Endothelial cell (in vitro differentiated cells): ENCODE results near the gene FLRT2. TPM values are rescaled to one million over a fixed set of nuclear protein-coding genes. Genes with fewer than 3 reads are reported as not detected.

Source experiments
- DNase-seq: peaks from one replicate; pipeline ENCODE4 v3.0.0; 2021; ENCODE audit warnings: low spot score
- H3K27ac Mint-ChIP-seq: one replicate; pipeline ENCODE4 v1.8.0; 2021; ENCODE audit warnings: mixed read lengths, inconsistent platforms; ENCODE audit not compliant: unreplicated experiment
- H3K27me3 Mint-ChIP-seq: one replicate; pipeline ENCODE4 v1.8.0; 2021; ENCODE audit warnings: mild to moderate bottlenecking, moderate library complexity, mixed read lengths, inconsistent platforms; ENCODE audit not compliant: unreplicated experiment
- H3K36me3 Mint-ChIP-seq: one replicate; pipeline ENCODE4 v1.8.0; 2021; ENCODE audit warnings: mild to moderate bottlenecking, low read depth, mixed read lengths, inconsistent platforms; ENCODE audit not compliant: unreplicated experiment
- H3K4me1 Mint-ChIP-seq: one replicate; pipeline ENCODE4 v1.8.0; 2021; ENCODE audit warnings: mild to moderate bottlenecking, mixed read lengths, inconsistent platforms; ENCODE audit not compliant: unreplicated experiment
- H3K4me3 Mint-ChIP-seq: one replicate; pipeline ENCODE4 v1.8.0; 2021; ENCODE audit warnings: mild to moderate bottlenecking, mixed read lengths, inconsistent platforms; ENCODE audit not compliant: unreplicated experiment
- H3K9me3 Mint-ChIP-seq: one replicate; pipeline ENCODE4 v1.8.0; 2021; ENCODE audit warnings: mixed read lengths, inconsistent platforms; ENCODE audit not compliant: unreplicated experiment
- total RNA-seq: library from RNA; stranded (reverse); fragmentation: NEBNext Ultra II Directional; extraction: Animal tissue kit (Norgen Biotek cat#: 25700); gene quantifications from one replicate; pipeline ENCODE4 v1.2.1, GENCODE V29; 2021; ENCODE audit not compliant: unreplicated experiment
- TF ChIP-seq, protein P1 (sequence below): fragments of 200-600 bp; sonication (generic); IDR thresholded peaks from one replicate; pipeline ENCODE4 v1.5.0; 2021; ENCODE audit warnings: antibody characterized with exemption; ENCODE audit not compliant: unreplicated experiment

Gene FLRT2
- total RNA-seq, 1 donor from 2014 or later = 7.8 TPM

DNA sequence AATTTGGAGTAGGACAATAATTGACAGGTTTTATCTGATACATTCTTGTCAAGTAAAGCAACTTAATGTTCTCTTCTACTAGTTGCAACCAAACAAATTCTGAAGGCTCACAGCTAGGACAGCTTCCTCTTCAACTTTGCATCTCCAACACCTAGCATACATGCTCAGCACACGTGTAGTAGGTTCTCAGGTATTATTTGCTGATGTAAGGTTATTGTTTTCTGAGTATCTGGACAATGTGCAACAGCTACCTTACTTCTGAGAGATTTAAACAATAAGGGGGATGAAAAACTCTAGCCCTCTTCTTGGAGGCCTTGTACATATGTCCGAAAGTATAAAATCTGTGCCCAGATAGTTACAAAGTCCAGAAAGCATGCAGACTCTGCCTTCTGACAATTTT lies 15.5 kb upstream of the FLRT2 start:
- peaks cover 2% of the 10 kb centered on the region for H3K4me1 Mint-ChIP-seq
- no peaks in the 10 kb centered on the region for H3K9me3 Mint-ChIP-seq
- TF ChIP-seq, protein P1, sequence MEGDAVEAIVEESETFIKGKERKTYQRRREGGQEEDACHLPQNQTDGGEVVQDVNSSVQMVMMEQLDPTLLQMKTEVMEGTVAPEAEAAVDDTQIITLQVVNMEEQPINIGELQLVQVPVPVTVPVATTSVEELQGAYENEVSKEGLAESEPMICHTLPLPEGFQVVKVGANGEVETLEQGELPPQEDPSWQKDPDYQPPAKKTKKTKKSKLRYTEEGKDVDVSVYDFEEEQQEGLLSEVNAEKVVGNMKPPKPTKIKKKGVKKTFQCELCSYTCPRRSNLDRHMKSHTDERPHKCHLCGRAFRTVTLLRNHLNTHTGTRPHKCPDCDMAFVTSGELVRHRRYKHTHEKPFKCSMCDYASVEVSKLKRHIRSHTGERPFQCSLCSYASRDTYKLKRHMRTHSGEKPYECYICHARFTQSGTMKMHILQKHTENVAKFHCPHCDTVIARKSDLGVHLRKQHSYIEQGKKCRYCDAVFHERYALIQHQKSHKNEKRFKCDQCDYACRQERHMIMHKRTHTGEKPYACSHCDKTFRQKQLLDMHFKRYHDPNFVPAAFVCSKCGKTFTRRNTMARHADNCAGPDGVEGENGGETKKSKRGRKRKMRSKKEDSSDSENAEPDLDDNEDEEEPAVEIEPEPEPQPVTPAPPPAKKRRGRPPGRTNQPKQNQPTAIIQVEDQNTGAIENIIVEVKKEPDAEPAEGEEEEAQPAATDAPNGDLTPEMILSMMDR = no peak
- H3K27ac Mint-ChIP-seq = no peak overlapping the region
- no peaks in the 10 kb centered on the region for H3K27me3 Mint-ChIP-seq
- H3K4me3 Mint-ChIP-seq = no peak overlapping the region
- H3K36me3 Mint-ChIP-seq = no peaks in the 10 kb centered on the region
- no peak for DNase-seq

DNA sequence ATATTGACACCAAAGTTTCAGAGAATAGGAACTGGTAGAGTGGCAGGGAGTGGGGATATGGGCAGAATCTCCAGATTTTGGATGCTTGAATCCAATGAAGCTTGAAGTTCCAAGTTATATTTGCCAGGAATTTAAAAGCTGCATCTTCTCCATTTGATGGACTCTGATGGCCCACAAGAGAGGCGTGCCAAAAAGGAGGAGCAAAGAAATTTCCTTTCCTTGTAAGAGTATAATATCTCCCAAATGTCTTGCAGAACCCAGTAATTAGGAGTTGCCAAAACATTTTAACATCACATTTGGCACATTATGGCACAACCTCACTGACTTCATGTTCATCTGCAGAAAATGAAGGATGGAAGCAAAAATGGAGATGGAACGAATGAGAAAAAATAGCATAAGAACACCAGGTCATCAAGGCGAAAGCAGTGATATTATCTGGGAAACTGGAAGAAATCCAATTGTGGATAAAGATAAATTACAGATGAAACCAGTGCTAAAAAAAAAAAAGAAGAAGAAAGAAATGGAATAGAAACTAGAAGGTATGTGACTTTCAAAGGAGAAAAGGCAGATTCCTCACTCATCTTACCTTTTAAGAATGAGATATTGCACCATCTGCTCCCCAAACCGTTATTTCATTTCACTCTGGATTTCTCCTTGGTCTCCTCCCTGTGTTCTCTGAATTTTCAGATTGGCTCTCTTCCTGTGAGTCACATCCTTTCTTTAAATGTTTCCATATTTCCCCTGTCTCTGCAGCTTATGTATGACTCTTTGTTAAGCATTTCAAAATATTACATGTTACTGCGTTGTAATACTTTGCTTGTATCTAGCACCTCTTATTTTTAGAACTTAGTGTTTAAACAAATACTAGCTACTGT lies 13.5 kb upstream of the FLRT2 start:
- Mint-ChIP-seq H3K27ac (no peak overlapping the region), H3K4me1 (peaks cover 2% of the 10 kb centered on the region), H3K36me3 (no peaks in the 10 kb centered on the region), H3K27me3 (no peaks in the 10 kb centered on the region), H3K4me3 (no peak overlapping the region), H3K9me3 (no peaks in the 10 kb centered on the region)
- TF ChIP-seq, protein P1 = no peak
- no peak for DNase-seq

DNA sequence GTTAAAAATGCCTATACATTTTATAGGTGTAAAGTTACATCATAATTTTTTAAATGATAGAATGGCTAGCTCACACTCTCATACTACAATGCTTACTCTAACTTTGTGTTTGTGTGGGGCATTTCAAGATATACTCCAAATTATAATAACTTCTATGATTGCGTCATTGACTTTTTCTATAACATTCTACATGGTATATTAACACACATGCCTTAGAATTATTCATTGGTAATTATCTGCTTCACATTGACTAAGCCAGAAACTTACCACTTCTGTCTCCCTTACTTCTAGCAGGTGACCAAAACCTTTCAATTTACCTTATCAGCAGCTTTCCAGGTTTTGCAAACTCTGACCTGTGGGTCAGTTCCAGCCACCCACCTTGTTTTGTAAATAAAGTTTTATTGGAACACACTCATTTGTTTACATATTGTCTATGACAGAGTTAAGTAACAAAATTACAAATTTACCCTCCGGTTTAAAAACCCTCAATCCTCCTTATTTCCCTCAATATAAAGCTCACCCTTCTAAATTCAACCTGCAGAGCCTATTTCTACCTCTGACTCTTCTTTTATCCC lies 12.7 kb upstream of the FLRT2 start:
- peaks cover 2% of the 10 kb centered on the region for H3K4me1 Mint-ChIP-seq
- no peaks in the 10 kb centered on the region for H3K9me3 Mint-ChIP-seq
- no peak for DNase-seq
- H3K4me3 Mint-ChIP-seq = no peak overlapping the region
- no peaks in the 10 kb centered on the region for H3K36me3 Mint-ChIP-seq
- H3K27ac Mint-ChIP-seq = no peak overlapping the region
- no peaks in the 10 kb centered on the region for H3K27me3 Mint-ChIP-seq
- TF ChIP-seq, protein P1 = no peak

DNA sequence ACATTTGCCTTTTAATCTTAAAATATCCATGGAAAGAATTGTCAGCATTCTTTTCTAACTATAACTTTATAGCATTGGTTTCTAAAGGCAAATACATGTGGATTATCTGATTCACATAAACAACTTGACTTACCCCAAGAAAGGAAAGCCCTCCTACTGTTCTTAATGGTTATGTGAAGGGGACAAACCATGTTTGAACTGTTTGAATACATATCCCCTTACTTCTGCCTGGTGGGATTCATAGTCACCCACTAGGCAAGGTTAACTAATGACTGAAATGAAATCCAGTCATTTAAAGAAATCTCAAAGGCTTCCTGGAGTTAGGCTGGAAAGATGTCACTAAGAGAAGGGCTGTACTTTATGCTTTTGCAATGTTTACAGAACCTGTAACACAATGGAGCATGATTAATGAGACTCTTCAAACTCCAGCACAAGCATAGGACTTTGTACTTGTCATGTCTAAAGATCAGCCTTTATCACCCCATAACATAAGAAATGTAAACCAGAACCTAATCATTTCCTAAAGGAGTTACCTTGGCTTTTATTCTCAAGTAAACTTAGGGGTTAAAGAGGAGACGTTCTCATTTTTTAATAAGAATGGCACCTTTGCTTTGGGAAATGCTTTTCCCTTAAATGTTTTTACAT lies 10.2 kb upstream of the FLRT2 start:
- Mint-ChIP-seq H3K27ac (no peak overlapping the region), H3K27me3 (no peaks in the 10 kb centered on the region), H3K9me3 (no peaks in the 10 kb centered on the region), H3K4me3 (no peak overlapping the region), H3K36me3 (no peaks in the 10 kb centered on the region), H3K4me1 (peaks cover 2% of the 10 kb centered on the region)
- TF ChIP-seq, protein P1 = no peak
- DNase-seq = no peak

DNA sequence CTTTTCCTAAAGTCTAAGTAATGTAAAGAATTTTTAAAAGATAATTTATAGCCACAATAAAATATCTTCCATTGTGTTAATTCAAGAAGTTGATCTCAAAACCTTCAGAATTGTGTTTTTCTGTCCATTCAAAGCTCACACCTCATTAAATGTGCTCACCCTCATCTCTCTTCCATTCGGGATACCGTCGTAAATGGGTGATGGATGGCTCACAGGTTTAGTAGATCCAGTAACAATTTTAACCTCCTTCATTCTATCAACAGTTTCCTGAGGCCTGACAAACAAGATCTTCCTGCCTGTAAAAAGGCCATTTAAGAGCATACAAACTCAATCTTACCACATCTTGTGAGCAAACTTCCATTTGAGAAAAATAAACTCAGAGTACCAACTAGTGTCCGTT lies 9.4 kb upstream of the FLRT2 start:
- H3K27me3 Mint-ChIP-seq = no peaks in the 10 kb centered on the region
- H3K27ac Mint-ChIP-seq = no peak overlapping the region
- no peak overlapping the region for H3K4me3 Mint-ChIP-seq
- DNase-seq = no peak
- TF ChIP-seq, protein P1 = no peak
- H3K36me3 Mint-ChIP-seq = no peaks in the 10 kb centered on the region
- peaks cover 7% of the 10 kb centered on the region for H3K4me1 Mint-ChIP-seq
- no peaks in the 10 kb centered on the region for H3K9me3 Mint-ChIP-seq
